Heart right ventricle (tissue), 16 donors: ENCODE measurements around the gene LMBR1. TPM values are rescaled to one million over a fixed set of nuclear protein-coding genes. Genes with fewer than 3 reads are reported as not detected.

Experiments used
- ATAC-seq, 8 donors: fragments of 200-7000 bp; cut with Tn5 transposase; one replicate each; pipeline ENCODE4 v1.9.1; 2020; ENCODE audit warnings: mild to moderate bottlenecking in 8 of 8, moderate library complexity in 8 of 8, moderate number of reproducible peaks in 1 of 8
- DNase-seq, 2 donors: peaks; one replicate each; pipeline ENCODE4 v3.0.0-alpha.2; 2020
- H3K27ac ChIP-seq, 10 donors: fragments of 200-600 bp; sonication (generic) in 2 of 10; one replicate each; pipeline versions ENCODE4 v1.5.0 to v1.8.0; 2020 to 2022; ENCODE audit warnings: mild to moderate bottlenecking in 3 of 10
- H3K27me3 ChIP-seq, 7 donors: fragments of 200-600 bp; one replicate each; pipeline ENCODE4 v1.8.0; 2021 to 2022; ENCODE audit warnings: mild to moderate bottlenecking in 2 of 7
- H3K36me3 ChIP-seq, 9 donors: fragments of 200-600 bp; sonication (generic) in 1 of 9; one replicate each; pipeline versions ENCODE4 v1.5.0 to v1.8.0; 2020 to 2022; ENCODE audit warnings: mild to moderate bottlenecking in 2 of 9
- H3K4me1 ChIP-seq, 9 donors: fragments of 200-600 bp; sonication (generic) in 1 of 9; one replicate each; pipeline versions ENCODE4 v1.5.0 to v1.8.0; 2020 to 2022; ENCODE audit warnings: mild to moderate bottlenecking in 4 of 9
- H3K4me3 ChIP-seq, 10 donors: fragments of 200-600 bp; sonication (generic) in 2 of 10; one replicate each; pipeline versions ENCODE4 v1.5.0 to v1.8.0; 2020 to 2022; ENCODE audit warnings: mild to moderate bottlenecking in 7 of 10, moderate library complexity in 2 of 10
- H3K9me3 ChIP-seq, 11 donors: fragments of 200-600 bp in 10 of 11; sonication (generic) in 2 of 11; one replicate each; pipeline versions ENCODE4 v1.5.0 to v1.8.0; 2013 to 2022; ENCODE audit warnings: mild to moderate bottlenecking in 2 of 11, control low read depth in 1 of 11, moderate library complexity in 1 of 11
- WGBS, 2 donors: extraction: QIAGEN DNeasy Blood & Tissue Kit; methylation state at CpG; one replicate each; pipeline ENCODE4 v1.1.7; 2013; ENCODE audit warnings: inconsistent platforms in 1 of 2; 5-methylcytosine and 5-hydroxymethylcytosine counted together
- intact Hi-C, 10 donors: fragments of 100-400 bp; cut with DNase I; formaldehyde crosslinking; loops; one replicate each; pipeline versions ENCODE4 v1.11.1 to v1.14.2; 2022
- polyA plus RNA-seq, 2 donors: library from polyadenylated mRNA; stranded (reverse); fragments of 200-250 nt; gene quantifications; one replicate each; pipeline ENCODE4 v1.2.3, GENCODE V29; 2013
- total RNA-seq, 10 donors: library from RNA; stranded (reverse); fragmentation: NEBNext Ultra II Directional in 3 of 10; extraction: Animal tissue kit (Norgen Biotek cat#: 25700) in 3 of 10; gene quantifications; one replicate each; pipeline versions ENCODE4 v1.2.1 to v1.2.4, GENCODE V29; 2021 to 2023
- TF ChIP-seq, protein P1 (sequence below), 9 donors: fragments of 200-600 bp; sonication (generic) in 2 of 9; IDR thresholded peaks; one replicate each; pipeline versions ENCODE4 v1.5.0 to v1.8.0; 2021 to 2022; ENCODE audit warnings: antibody characterized with exemption in 9 of 9, mild to moderate bottlenecking in 5 of 9, moderate library complexity in 1 of 9
- donor health status: Arrhythmogenic right ventricular cardiomyopathy.
- donor health status: ischemic (EF 13 %, LVEDD 7.1; RV severe dilation, severe dysfunction).
- donor health status: healthy with polysubstance abuse.
- donor health status: DM: no; HTN: yes; CAD: no.
- donor health status: DM: no; HTN: no; CAD: no.
- donor health status: ischemic (EF 25% LVEDD 6.9; RV normal size, moderate dysfunction).
- donor health status: ischemic (EF 25% LVEDD 5.7; RV mildly dilated, moderate dysfunction).
- donor health status: healthy.
- donor health status: DM: yes; HTN: yes; CAD: no.
- donor health status: Ischemic cardiomyopathy.
- donor health status: ischemic (EF 35%, LVEDD 5.7; RV mildly dilated, moderate dysfunction).
- donor health status: nonischemic (EF 11% LVEDD 7.7; RV severe dilation, severe dysfunction).
- donor health status: DM: yes; HTN: yes; CAD: no.
- donor health status: PGD.
- donor health status: ischemic (EF 29% LVEDD 5.4; RV normal size, mild dysfunction).
- donor health status: nonischemic (EF 23%, LVEDD 6.1; RV moderate dilation, normal function).

The LMBR1 gene
- total and polyA plus RNA-seq, 12 donors: 9.0 to 45.5 (median 37.5) TPM

DNA sequence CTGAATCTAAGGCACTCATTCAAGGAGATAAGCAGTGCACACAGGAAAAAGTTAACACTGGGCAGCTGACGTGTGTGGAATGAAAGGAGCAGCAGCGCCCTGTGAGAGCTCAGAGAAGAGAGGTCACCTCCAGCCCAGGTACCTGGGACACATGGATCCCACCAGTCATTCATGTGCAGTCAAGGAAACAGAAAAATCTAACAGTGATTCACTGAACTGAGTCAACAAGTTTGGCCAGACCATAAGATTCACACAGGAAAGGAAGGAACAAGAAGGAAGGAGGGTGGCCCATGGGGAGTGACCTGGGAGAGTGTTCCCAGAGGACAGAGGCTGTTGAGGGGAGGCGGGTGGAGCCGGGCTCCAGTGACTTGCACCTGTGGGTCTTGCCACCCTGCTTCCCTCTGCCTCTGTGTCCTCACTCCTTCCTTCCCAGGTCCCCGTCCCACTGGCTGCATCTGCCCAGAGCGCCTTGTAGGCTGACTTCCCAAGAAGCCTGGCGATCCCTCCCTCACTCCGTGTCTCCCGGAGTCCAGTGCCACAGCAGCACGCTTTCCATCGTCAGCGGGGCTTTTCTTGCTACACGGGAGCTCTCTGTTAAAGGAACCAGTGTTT, 224.7 kb downstream of the LMBR1 start:
- TF ChIP-seq, protein P1, sequence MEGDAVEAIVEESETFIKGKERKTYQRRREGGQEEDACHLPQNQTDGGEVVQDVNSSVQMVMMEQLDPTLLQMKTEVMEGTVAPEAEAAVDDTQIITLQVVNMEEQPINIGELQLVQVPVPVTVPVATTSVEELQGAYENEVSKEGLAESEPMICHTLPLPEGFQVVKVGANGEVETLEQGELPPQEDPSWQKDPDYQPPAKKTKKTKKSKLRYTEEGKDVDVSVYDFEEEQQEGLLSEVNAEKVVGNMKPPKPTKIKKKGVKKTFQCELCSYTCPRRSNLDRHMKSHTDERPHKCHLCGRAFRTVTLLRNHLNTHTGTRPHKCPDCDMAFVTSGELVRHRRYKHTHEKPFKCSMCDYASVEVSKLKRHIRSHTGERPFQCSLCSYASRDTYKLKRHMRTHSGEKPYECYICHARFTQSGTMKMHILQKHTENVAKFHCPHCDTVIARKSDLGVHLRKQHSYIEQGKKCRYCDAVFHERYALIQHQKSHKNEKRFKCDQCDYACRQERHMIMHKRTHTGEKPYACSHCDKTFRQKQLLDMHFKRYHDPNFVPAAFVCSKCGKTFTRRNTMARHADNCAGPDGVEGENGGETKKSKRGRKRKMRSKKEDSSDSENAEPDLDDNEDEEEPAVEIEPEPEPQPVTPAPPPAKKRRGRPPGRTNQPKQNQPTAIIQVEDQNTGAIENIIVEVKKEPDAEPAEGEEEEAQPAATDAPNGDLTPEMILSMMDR (IDR thresholded peaks at IDR 0.05): no peak
- Histone ChIP-seq H3K27ac (no peak overlapping the region), H3K9me3 (no peaks in the 10 kb centered on the region), H3K4me1 (no peaks in the 10 kb centered on the region), H3K27me3 (no peaks in the 10 kb centered on the region), H3K4me3 (no peak overlapping the region), H3K36me3 (peaks cover 0 to 40% (median 0%) of the 10 kb centered on the region in 9 donors)
- 90 to 94% methylated on average over 13 of the region's 13 CpGs for WGBS, 2 donors
- intact Hi-C loops: no loop called here
- no peak for ATAC-seq
- no peak for DNase-seq

DNA sequence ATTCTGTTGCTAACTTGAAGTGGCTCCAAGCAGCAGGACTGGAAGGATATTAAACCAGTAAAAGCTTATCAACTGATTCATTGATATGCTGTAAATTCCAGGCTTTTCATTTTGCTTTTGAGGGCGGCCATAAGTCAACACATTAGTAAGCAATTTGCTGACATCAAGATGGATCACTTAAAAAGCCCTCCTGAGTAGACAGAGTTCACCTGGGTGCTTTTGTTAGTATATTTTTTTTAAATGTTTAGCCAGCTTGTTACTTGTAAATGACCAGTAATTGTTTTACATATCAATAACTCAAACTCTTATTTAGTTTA, 225.9 kb downstream of the LMBR1 start:
- Histone ChIP-seq H3K4me3 (no peak overlapping the region), H3K9me3 (no peaks in the 10 kb centered on the region), H3K36me3 (peaks cover 0 to 31% (median 0%) of the 10 kb centered on the region in 9 donors), H3K4me1 (no peaks in the 10 kb centered on the region), H3K27me3 (no peaks in the 10 kb centered on the region), H3K27ac (no peak overlapping the region)
- intact Hi-C loops: no loop called here
- WGBS, 2 donors: 83 to 94% methylated on average over 1 of the region's 1 CpG
- no peak for ATAC-seq
- no peak for DNase-seq
- TF ChIP-seq, protein P1 (IDR thresholded peaks at IDR 0.05): no peak

DNA sequence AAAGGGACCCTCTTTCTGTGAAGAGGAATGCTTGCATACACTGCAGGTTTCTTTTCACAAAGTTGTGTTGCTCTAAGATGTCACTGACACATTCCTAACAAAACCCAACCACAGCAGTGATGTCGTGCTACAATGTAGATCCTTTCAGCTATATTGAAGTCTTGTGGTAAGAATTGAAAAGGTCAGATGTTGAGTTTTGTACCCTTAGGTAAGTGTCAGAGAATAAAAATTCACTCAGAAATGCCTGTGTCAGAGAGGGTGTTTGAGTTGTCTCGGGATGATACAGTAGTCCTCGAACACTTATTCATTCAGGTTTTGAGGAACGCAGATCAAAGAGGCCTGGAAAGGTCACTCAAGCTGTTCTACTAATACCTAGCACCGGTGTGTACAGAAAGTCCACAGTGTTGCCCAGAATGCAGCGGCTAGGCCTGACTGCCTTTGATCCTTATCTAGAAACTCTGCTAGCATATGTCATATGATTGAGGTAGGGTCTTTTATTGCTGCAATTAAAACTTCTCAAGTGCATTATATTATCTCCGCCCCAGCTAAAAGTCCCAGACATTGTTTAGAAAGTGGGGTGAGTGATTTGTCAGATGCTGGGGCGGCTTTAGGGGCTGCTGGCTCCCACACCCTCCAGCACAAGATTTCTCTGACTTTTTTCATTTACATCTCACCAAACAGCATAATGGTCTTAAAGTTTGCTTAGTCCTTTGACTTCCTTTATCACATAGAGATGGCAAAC, 226.4 kb downstream of the LMBR1 start:
- no peak overlapping the region for H3K4me3 ChIP-seq
- intact Hi-C loops: no loop called here
- H3K9me3 ChIP-seq: no peaks in the 10 kb centered on the region
- WGBS, 2 donors: 76 to 82% methylated on average over 8 of the region's 8 CpGs
- no peaks in the 10 kb centered on the region for H3K27me3 ChIP-seq
- no peak for DNase-seq
- TF ChIP-seq, protein P1 (IDR thresholded peaks at IDR 0.05): no peak
- H3K27ac ChIP-seq: no peak overlapping the region
- peaks cover 0 to 25% (median 0%) of the 10 kb centered on the region in 9 donors for H3K36me3 ChIP-seq
- H3K4me1 ChIP-seq: no peaks in the 10 kb centered on the region
- ATAC-seq: no peak

DNA sequence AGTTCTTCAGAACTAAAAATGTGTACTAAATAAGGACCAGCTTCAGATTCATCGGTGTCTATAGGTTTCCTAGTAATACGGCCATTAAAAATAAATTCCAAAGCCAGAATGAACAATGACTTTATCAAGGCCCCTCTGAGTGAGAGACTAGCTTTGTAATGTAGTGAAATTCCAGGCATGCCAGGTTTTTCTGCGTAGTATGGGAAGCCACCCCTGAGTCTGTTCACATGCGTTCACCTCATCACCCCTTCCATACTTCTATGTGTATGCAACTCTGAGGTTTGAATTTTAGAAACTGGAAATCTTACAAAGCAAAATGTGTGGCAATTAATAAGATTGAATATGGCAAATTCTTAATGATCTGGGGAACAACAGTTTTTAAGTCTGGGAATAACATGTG, 227.9 kb downstream of the LMBR1 start:
- no peak for ATAC-seq
- no peaks in the 10 kb centered on the region for H3K27me3 ChIP-seq
- no peak for DNase-seq
- H3K4me1 ChIP-seq: no peaks in the 10 kb centered on the region
- H3K36me3 ChIP-seq: peaks cover 0 to 15% (median 0%) of the 10 kb centered on the region in 9 donors
- intact Hi-C loops: no loop called here
- 75 to 83% methylated on average over 4 of the region's 4 CpGs for WGBS, 2 donors
- H3K9me3 ChIP-seq: no peaks in the 10 kb centered on the region
- TF ChIP-seq, protein P1 (IDR thresholded peaks at IDR 0.05): no peak
- no peak overlapping the region for H3K27ac ChIP-seq
- H3K4me3 ChIP-seq: no peak overlapping the region
